Hematopoietic multipotent progenitor cell treated with erythropoietin and hydrocortisone succinate and interleukin-3 and kit ligand, for 4 days (in vitro differentiated cells): ENCODE measurements around the gene RBM42.

ENCODE experiments used
- DNase-seq: peaks from one replicate; pipeline ENCODE4 v3.0.0-alpha.2; 2015

RBM42 gene

GRCh38 chr19:35655600-35655999 lies 26.8 kb downstream of the RBM42 start:
- no peak for DNase-seq

GRCh38 chr19:35656700-35657099 lies 27.9 kb downstream of the RBM42 start:
- no peak for DNase-seq

GRCh38 chr19:35657904-35658700 lies 29.3 kb downstream of the RBM42 start:
- DNase-seq = no peak

- DNase-seq = no peak
Measured at GRCh38 chr19:35661995-35662340, 33.1 kb downstream of the RBM42 start.

GRCh38 chr19:35663981-35664380 lies 35.1 kb downstream of the RBM42 start:
- no peak for DNase-seq

- DNase-seq = no peak
Measured at GRCh38 chr19:35665157-35665556, 36.3 kb downstream of the RBM42 start.

GRCh38 chr19:35665604-35666003 lies 36.8 kb downstream of the RBM42 start:
- DNase-seq = no peak

GRCh38 chr19:35666251-35666913 lies 37.5 kb downstream of the RBM42 start, which contains the start of gene UPK1A:
Gene UPK1A, plus strand, starts transcription at chr19:35666517. Its CDS starts 296 bp downstream, at chr19:35666813.
- DNase-seq = no peak

GRCh38 chr19:35669566-35669965 lies 40.7 kb downstream of the RBM42 start:
- no peak for DNase-seq

- DNase-seq = no peak
Measured at GRCh38 chr19:35669974-35670373, 41.1 kb downstream of the RBM42 start.

GRCh38 chr19:35670686-35671085 lies 41.9 kb downstream of the RBM42 start:
- no peak for DNase-seq

GRCh38 chr19:35671818-35672217 lies 43.0 kb downstream of the RBM42 start:
- DNase-seq = peak; percentile 88

- peak; percentile 61 for DNase-seq
Measured at GRCh38 chr19:35673121-35673804, 44.4 kb downstream of the RBM42 start.

- no peak for DNase-seq
Measured at GRCh38 chr19:35675589-35676140, 46.8 kb downstream of the RBM42 start.
